Neural cell (in vitro differentiated cells): ENCODE results near the gene FCHO1. TPM values are rescaled to one million over a fixed set of nuclear protein-coding genes. Genes with fewer than 3 reads are reported as not detected.

ENCODE experiments used
- H2AFZ ChIP-seq: fragments of 200-600, 300-800 bp; sonication (generic), shearing (Covaris generic); 2 replicates; pipeline ENCODE4 v1.6.0; 2014; ENCODE audit warnings: low read depth, mild to moderate bottlenecking, antibody characterized with exemption, low read length, moderate library complexity
- H3F3A ChIP-seq: fragments of 200-600 bp; shearing (Covaris generic); 2 replicates; pipeline ENCODE4 v1.6.1; 2016; ENCODE audit warnings: mild to moderate bottlenecking, moderate library complexity, mixed read lengths, antibody characterized with exemption, low read length; ENCODE audit not compliant: insufficient read depth, poor library complexity, severe bottlenecking
- H3K27ac ChIP-seq: fragments of 200-600, 300-800 bp; sonication (generic), shearing (Covaris generic); 2 replicates; pipeline ENCODE4 v1.5.1; 2014; ENCODE audit warnings: mild to moderate bottlenecking, low read length, moderate library complexity
- H3K27me3 ChIP-seq: fragments of 300-800, 200-600 bp; sonication (generic), shearing (Covaris generic); 2 replicates; pipeline ENCODE4 v1.6.0; 2014; ENCODE audit warnings: mild to moderate bottlenecking, low read depth, low read length, moderate library complexity; ENCODE audit not compliant: insufficient read depth
- H3K36me3 ChIP-seq: fragments of 300-800, 200-600 bp; sonication (generic), shearing (Covaris generic); 2 replicates; pipeline ENCODE4 v1.5.1; 2014; ENCODE audit warnings: mild to moderate bottlenecking, antibody characterized with exemption, low read length, moderate library complexity; ENCODE audit not compliant: insufficient read depth
- H3K4me2 ChIP-seq: fragments of 300-800, 200-600 bp; sonication (generic), shearing (Covaris generic); 2 replicates; pipeline ENCODE4 v1.6.0; 2014; ENCODE audit warnings: mild to moderate bottlenecking, low read length
- H3K4me3 ChIP-seq: fragments of 300-800, 200-600 bp; sonication (generic), shearing (Covaris generic); 2 replicates; pipeline ENCODE4 v1.5.1; 2014; ENCODE audit warnings: mild to moderate bottlenecking, low read length, moderate library complexity
- H3K79me2 ChIP-seq: fragments of 200-600 bp; shearing (Covaris generic); replicated peaks from 2 replicates; pipeline ENCODE4 v1.6.0; 2014; ENCODE audit warnings: mild to moderate bottlenecking, low read length, moderate library complexity; ENCODE audit not compliant: insufficient read depth
- H3K9ac ChIP-seq: fragments of 300-800, 200-600 bp; sonication (generic), shearing (Covaris generic); 2 replicates; pipeline ENCODE4 v1.6.1; 2016; ENCODE audit warnings: mild to moderate bottlenecking, low read length, mixed read lengths
- H3K9me2 ChIP-seq: fragments of 200-600 bp; shearing (Covaris generic); 2 replicates; pipeline ENCODE4 v1.6.1; 2016; ENCODE audit warnings: mild to moderate bottlenecking, low read length, mixed read lengths; ENCODE audit not compliant: insufficient read depth
- H3K9me3 ChIP-seq: fragments of 200-600, 300-800 bp; sonication (generic), shearing (Covaris generic); 2 replicates; pipeline ENCODE4 v1.6.1; 2016; ENCODE audit warnings: mild to moderate bottlenecking, mixed run types, low read length, moderate library complexity, mixed read lengths
- H4K20me1 ChIP-seq: fragments of 200-600 bp; shearing (Covaris generic); 2 replicates; pipeline ENCODE4 v1.6.1; 2016; ENCODE audit warnings: mild to moderate bottlenecking, mixed run types; ENCODE audit not compliant: insufficient read depth
- CTCF ChIP-seq: fragments of 450-650 bp; IDR thresholded peaks from 2 replicates; pipeline ENCODE4 v1.5.1; 2014; ENCODE audit warnings: antibody characterized with exemption, mild to moderate bottlenecking, moderate library complexity; ENCODE audit not compliant: poor library complexity, severe bottlenecking
- EP300 ChIP-seq: fragments of 450-650 bp; conservative IDR thresholded peaks from 2 replicates; pipeline ENCODE4 v1.6.1; 2014; ENCODE audit warnings: antibody characterized with exemption, mild to moderate bottlenecking, moderate library complexity; ENCODE audit not compliant: poor library complexity, severe bottlenecking
- EZH2 ChIP-seq: fragments of 200-600, 300-800 bp; shearing (Covaris generic), sonication (generic); IDR thresholded peaks from 2 replicates; pipeline ENCODE4 v1.6.1; 2014; ENCODE audit warnings: antibody characterized with exemption, low read length, borderline replicate concordance, mild to moderate bottlenecking; ENCODE audit not compliant: insufficient read depth, poor library complexity, severe bottlenecking
- MXI1 ChIP-seq: fragments of 450-650 bp; conservative IDR thresholded peaks from 2 replicates; pipeline ENCODE4 v1.6.1; 2014; ENCODE audit warnings: antibody characterized with exemption, mild to moderate bottlenecking; ENCODE audit not compliant: poor library complexity, severe bottlenecking
- POLR2AphosphoS5 ChIP-seq: IDR thresholded peaks from 2 replicates; pipeline ENCODE4 v1.6.1; 2012
- RAD21 ChIP-seq: fragments of 450-650 bp; conservative IDR thresholded peaks from 2 replicates; pipeline ENCODE4 v1.6.1; 2014; ENCODE audit warnings: antibody characterized with exemption, mild to moderate bottlenecking, moderate library complexity
- REST ChIP-seq: IDR thresholded peaks from 2 replicates; pipeline ENCODE4 v1.6.1; 2012; ENCODE audit warnings: borderline replicate concordance
- SMC3 ChIP-seq: fragments of 450-650 bp; conservative IDR thresholded peaks from 2 replicates; pipeline ENCODE4 v1.6.1; 2014; ENCODE audit warnings: antibody characterized with exemption, mild to moderate bottlenecking, moderate library complexity; ENCODE audit not compliant: poor library complexity
- TAF1 ChIP-seq: IDR thresholded peaks from 2 replicates; pipeline ENCODE4 v1.6.1; 2012; ENCODE audit warnings: low read depth
- polyA plus RNA-seq: library from polyadenylated mRNA; depleted of rRNA; stranded (reverse); fragments of >200 nt; gene quantifications from 2 replicates; pipeline ENCODE4 v1.2.3, GENCODE V29; 2014

The FCHO1 gene
- polyA plus RNA-seq, 1 donor from 2014 or later = 39.7 TPM

- TF ChIP-seq CTCF = no peak
- TF ChIP-seq SMC3 = no peak
- no peak for TF ChIP-seq REST
- TF ChIP-seq MXI1 = no peak
- TF ChIP-seq RAD21 = no peak
- TF ChIP-seq EZH2 = no peak
- no peak for TF ChIP-seq TAF1
- TF ChIP-seq POLR2AphosphoS5 = no peak
- no peak for TF ChIP-seq EP300
- H3K79me2 ChIP-seq = peaks cover 15% of the 10 kb centered on the region
- peaks cover 16% of the 10 kb centered on the region for H3K36me3 ChIP-seq
- no peak overlapping the region for H3K27ac ChIP-seq
- no peaks in the 10 kb centered on the region for H3K9me2 ChIP-seq
- H3K4me3 ChIP-seq = no peak overlapping the region
- no peaks in the 10 kb centered on the region for H3K27me3 ChIP-seq
- H3K9me3 ChIP-seq = no peaks in the 10 kb centered on the region
- no peak overlapping the region for H2AFZ ChIP-seq
- no peaks in the 10 kb centered on the region for H3F3A ChIP-seq
- no peak overlapping the region for H3K9ac ChIP-seq
- no peak overlapping the region for H3K4me2 ChIP-seq
- peaks cover 4% of the 10 kb centered on the region for H4K20me1 ChIP-seq
Observed at GRCh38 chr19:17727843-17728242, 23.4 kb upstream of the FCHO1 start.

DNA sequence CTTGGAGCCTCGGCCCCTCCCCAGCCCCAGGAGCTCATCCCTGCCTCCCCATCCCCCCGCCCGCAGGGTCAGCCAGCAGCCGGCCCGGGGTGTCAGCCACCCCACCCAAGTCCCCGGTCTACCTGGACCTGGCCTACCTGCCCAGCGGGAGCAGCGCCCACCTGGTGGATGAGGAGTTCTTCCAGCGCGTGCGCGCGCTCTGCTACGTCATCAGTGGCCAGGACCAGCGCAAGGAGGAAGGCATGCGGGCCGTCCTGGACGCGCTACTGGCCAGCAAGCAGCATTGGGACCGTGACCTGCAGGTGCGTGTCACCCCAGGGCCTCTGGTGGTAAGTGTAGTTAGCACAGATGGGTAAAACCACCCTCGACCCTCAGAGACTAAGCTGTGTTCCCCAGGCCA lies 18.1 kb upstream of the FCHO1 start:
- H3K9me3 ChIP-seq = no peaks in the 10 kb centered on the region
- H4K20me1 ChIP-seq = no peaks in the 10 kb centered on the region
- H3K27ac ChIP-seq = no peak overlapping the region
- TF ChIP-seq EP300 (no peak), EZH2 (no peak), MXI1 (no peak), REST (no peak), RAD21 (no peak), CTCF (no peak), POLR2AphosphoS5 (no peak), TAF1 (no peak), SMC3 (no peak)
- H3K9ac ChIP-seq = no peak overlapping the region
- peaks cover 16% of the 10 kb centered on the region for H3K36me3 ChIP-seq
- no peaks in the 10 kb centered on the region for H3K9me2 ChIP-seq
- no peaks in the 10 kb centered on the region for H3F3A ChIP-seq
- H3K27me3 ChIP-seq = no peaks in the 10 kb centered on the region
- no peak overlapping the region for H3K4me2 ChIP-seq
- H2AFZ ChIP-seq = no peak overlapping the region
- no peak overlapping the region for H3K4me3 ChIP-seq
- peaks cover 15% of the 10 kb centered on the region for H3K79me2 ChIP-seq
